HepG2 (cell line): ENCODE results near the gene ESRRB. TPM values are rescaled to one million over a fixed set of nuclear protein-coding genes. Genes with fewer than 3 reads are reported as not detected.

Experiments used
- MBD4 ChIP-seq: IDR thresholded peaks from 2 replicates; pipeline ENCODE4 v1.6.1; 2012; ENCODE audit warnings: low read length, inconsistent platforms, borderline replicate concordance
- ZNF678 ChIP-seq: sonication (generic); formaldehyde crosslinking; IDR thresholded peaks from 2 replicates; pipeline ENCODE4 v1.4.0; 2020; ENCODE audit warnings: mild to moderate bottlenecking, missing genetic modification reagents
- ZNF7 ChIP-seq: IDR thresholded peaks from 2 replicates; pipeline ENCODE4 v1.6.1; 2016; ENCODE audit warnings: missing biosample characterization, missing genetic modification reagents
- polyA plus RNA-seq, 8 experiments: library from polyadenylated mRNA; depleted of rRNA in 3 of 8; stranded (reverse) in 7 of 8; unstranded in 1 of 8; fragments of >200 nt; fragmentation: Illumina TruSeq in 4 of 8; extraction: Trizol in 4 of 8; gene quantifications; 2 replicates each; pipeline versions ENCODE4 v1.2.1 to v1.2.3, GENCODE V29; 2011 to 2016; ENCODE audit warnings: low read depth in 4 of 8, missing spikeins in 1 of 8, mixed read lengths in 1 of 8; ENCODE audit not compliant: insufficient read depth in 1 of 8
- total RNA-seq, 5 experiments: library from RNA; depleted of rRNA; stranded (reverse); fragments of >200 nt; fragmentation: Illumina TruSeq; extraction: Trizol; gene quantifications; 2 replicates each; pipeline ENCODE4 v1.2.3, GENCODE V29; 2016; ENCODE audit warnings: low read depth in 1 of 5
- TF ChIP-seq, protein P1 (sequence below): sonication (generic); formaldehyde crosslinking; IDR thresholded peaks from 2 replicates; pipeline ENCODE4 v1.8.0; 2022; ENCODE audit warnings: missing genetic modification reagents, mild to moderate bottlenecking, moderate library complexity, borderline replicate concordance
- TF ChIP-seq, protein P2 (sequence below): sonication (generic); formaldehyde crosslinking; IDR thresholded peaks from 2 replicates; pipeline ENCODE4 v1.5.0; 2020; ENCODE audit warnings: mild to moderate bottlenecking, missing genetic modification reagents, borderline replicate concordance
- TF ChIP-seq, protein P3 (sequence below): IDR thresholded peaks from 2 replicates; pipeline ENCODE4 v1.6.1; 2016
- TF ChIP-seq, protein P4 (sequence below): sonication (generic); formaldehyde crosslinking; IDR thresholded peaks from 2 replicates; pipeline ENCODE4 v1.4.0; 2020; ENCODE audit warnings: mild to moderate bottlenecking, missing genetic modification reagents

The ESRRB gene
- total and polyA plus RNA-seq, 2 of the 13 experiments (the other 11 are each of a cell fraction or from before 2014, with no cell fraction given) = 0.04 to 0.33 TPM

DNA sequence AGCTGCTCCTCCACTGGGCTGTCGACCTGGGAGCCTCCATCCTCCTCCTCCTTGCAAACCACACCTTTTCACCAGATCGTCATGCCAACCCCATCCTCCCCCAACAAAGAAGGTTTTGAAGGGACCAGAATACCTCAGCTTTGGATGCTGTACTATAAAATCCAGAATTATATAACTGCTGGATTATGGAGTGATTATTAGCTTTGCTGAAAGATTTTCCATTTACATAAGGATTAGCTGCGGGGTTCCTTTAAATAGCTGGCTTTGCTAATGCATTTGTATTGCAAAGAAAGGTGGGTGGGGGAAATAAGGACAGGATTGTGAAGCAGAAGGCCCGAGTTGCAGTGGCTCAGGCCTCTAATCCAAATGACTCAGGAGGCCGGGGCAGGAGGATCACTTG lies 36.6 kb downstream of the ESRRB start (continued):
- TF ChIP-seq, protein P1, sequence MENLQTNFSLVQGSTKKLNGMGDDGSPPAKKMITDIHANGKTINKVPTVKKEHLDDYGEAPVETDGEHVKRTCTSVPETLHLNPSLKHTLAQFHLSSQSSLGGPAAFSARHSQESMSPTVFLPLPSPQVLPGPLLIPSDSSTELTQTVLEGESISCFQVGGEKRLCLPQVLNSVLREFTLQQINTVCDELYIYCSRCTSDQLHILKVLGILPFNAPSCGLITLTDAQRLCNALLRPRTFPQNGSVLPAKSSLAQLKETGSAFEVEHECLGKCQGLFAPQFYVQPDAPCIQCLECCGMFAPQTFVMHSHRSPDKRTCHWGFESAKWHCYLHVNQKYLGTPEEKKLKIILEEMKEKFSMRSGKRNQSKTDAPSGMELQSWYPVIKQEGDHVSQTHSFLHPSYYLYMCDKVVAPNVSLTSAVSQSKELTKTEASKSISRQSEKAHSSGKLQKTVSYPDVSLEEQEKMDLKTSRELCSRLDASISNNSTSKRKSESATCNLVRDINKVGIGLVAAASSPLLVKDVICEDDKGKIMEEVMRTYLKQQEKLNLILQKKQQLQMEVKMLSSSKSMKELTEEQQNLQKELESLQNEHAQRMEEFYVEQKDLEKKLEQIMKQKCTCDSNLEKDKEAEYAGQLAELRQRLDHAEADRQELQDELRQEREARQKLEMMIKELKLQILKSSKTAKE = no peak
- TF ChIP-seq, protein P2, sequence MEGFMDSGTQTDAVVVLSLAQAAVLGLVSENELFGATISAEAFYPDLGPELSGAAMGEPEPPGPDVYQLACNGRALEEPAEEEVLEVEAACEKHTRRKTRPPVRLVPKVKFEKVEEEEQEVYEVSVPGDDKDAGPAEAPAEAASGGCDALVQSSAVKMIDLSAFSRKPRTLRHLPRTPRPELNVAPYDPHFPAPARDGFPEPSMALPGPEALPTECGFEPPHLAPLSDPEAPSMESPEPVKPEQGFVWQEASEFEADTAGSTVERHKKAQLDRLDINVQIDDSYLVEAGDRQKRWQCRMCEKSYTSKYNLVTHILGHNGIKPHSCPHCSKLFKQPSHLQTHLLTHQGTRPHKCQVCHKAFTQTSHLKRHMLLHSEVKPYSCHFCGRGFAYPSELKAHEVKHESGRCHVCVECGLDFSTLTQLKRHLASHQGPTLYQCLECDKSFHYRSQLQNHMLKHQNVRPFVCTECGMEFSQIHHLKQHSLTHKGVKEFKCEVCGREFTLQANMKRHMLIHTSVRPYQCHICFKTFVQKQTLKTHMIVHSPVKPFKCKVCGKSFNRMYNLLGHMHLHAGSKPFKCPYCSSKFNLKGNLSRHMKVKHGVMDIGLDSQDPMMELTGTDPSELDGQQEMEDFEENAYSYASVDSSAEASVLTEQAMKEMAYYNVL (CRISPR knock-in tag) = no peak
- TF ChIP-seq, protein P3, sequence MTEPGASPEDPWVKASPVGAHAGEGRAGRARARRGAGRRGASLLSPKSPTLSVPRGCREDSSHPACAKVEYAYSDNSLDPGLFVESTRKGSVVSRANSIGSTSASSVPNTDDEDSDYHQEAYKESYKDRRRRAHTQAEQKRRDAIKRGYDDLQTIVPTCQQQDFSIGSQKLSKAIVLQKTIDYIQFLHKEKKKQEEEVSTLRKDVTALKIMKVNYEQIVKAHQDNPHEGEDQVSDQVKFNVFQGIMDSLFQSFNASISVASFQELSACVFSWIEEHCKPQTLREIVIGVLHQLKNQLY (CRISPR knock-in tag) = no peak
- TF ChIP-seq ZNF678 (no peak), MBD4 (no peak), ZNF7 (CRISPR knock-in tag) (no peak)
- TF ChIP-seq, protein P4, sequence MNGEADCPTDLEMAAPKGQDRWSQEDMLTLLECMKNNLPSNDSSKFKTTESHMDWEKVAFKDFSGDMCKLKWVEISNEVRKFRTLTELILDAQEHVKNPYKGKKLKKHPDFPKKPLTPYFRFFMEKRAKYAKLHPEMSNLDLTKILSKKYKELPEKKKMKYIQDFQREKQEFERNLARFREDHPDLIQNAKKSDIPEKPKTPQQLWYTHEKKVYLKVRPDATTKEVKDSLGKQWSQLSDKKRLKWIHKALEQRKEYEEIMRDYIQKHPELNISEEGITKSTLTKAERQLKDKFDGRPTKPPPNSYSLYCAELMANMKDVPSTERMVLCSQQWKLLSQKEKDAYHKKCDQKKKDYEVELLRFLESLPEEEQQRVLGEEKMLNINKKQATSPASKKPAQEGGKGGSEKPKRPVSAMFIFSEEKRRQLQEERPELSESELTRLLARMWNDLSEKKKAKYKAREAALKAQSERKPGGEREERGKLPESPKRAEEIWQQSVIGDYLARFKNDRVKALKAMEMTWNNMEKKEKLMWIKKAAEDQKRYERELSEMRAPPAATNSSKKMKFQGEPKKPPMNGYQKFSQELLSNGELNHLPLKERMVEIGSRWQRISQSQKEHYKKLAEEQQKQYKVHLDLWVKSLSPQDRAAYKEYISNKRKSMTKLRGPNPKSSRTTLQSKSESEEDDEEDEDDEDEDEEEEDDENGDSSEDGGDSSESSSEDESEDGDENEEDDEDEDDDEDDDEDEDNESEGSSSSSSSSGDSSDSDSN (CRISPR knock-in tag) = no peak
